Endodermal cell (in vitro differentiated cells): ENCODE results near the gene SNAPC1. TPM values are rescaled to one million over a fixed set of nuclear protein-coding genes. Genes with fewer than 3 reads are reported as not detected.

Source experiments
- DNase-seq: peaks from one replicate; pipeline ENCODE4 v3.0.0-alpha.2; 2017
- H3K27ac ChIP-seq: 2 replicates; pipeline ENCODE4 v1.5.1; 2013; ENCODE audit warnings: mild to moderate bottlenecking, low read depth, low read length, moderate library complexity
- H3K27me3 ChIP-seq: 2 replicates; pipeline ENCODE4 v1.6.1; 2013; ENCODE audit warnings: mild to moderate bottlenecking, low read length, moderate library complexity; ENCODE audit not compliant: insufficient read depth, control insufficient read depth, poor library complexity, severe bottlenecking
- H3K36me3 ChIP-seq: 2 replicates; pipeline ENCODE4 v1.7.0; 2013; ENCODE audit warnings: mild to moderate bottlenecking, low read length, moderate library complexity; ENCODE audit not compliant: control insufficient read depth, insufficient read depth
- H3K4me1 ChIP-seq: one replicate; pipeline ENCODE4 v1.7.0; 2013; ENCODE audit warnings: low read length; ENCODE audit not compliant: control insufficient read depth, insufficient read depth
- H3K4me3 ChIP-seq: 2 replicates; pipeline ENCODE4 v1.5.1; 2013; ENCODE audit warnings: mild to moderate bottlenecking, low read length, moderate library complexity
- H3K9ac ChIP-seq: 2 replicates; pipeline ENCODE4 v1.6.1; 2013; ENCODE audit warnings: mild to moderate bottlenecking, low read length, moderate library complexity; ENCODE audit not compliant: poor library complexity, severe bottlenecking; ENCODE audit errors: extremely low read depth
- H3K9me3 ChIP-seq: 2 replicates; pipeline ENCODE4 v1.6.1; 2013; ENCODE audit warnings: mild to moderate bottlenecking, low read length, moderate library complexity; ENCODE audit not compliant: control insufficient read depth
- H3K27ac Mint-ChIP-seq: 2 replicates; pipeline ENCODE4 v1.8.0; 2020; ENCODE audit warnings: mixed read lengths
- H3K27me3 Mint-ChIP-seq: 2 replicates; pipeline ENCODE4 v1.8.0; 2021; ENCODE audit warnings: mild to moderate bottlenecking, mixed read lengths; ENCODE audit not compliant: insufficient read depth
- H3K36me3 Mint-ChIP-seq: 2 replicates; pipeline ENCODE4 v1.8.0; 2020; ENCODE audit warnings: low read depth, mixed read lengths
- H3K4me1 Mint-ChIP-seq: 2 replicates; pipeline ENCODE4 v1.8.0; 2020; ENCODE audit warnings: mixed read lengths
- H3K4me3 Mint-ChIP-seq: 2 replicates; pipeline ENCODE4 v1.8.0; 2020; ENCODE audit warnings: mild to moderate bottlenecking, moderate library complexity, mixed read lengths
- H3K9me3 Mint-ChIP-seq: 2 replicates; pipeline ENCODE4 v1.8.0; 2020; ENCODE audit warnings: mild to moderate bottlenecking, mixed read lengths
- CTCF ChIP-seq: fragments of 200-600 bp; sonication (generic); conservative IDR thresholded peaks from 2 replicates; pipeline ENCODE4 v1.5.0; 2021; ENCODE audit warnings: antibody characterized with exemption, mild to moderate bottlenecking
- WGBS, 2 experiments: methylation state at CpG; one replicate each; pipeline versions ENCODE4 v1.1.5 to v1.1.7; 2013; ENCODE audit warnings: missing lambda C conversion rate in 2 of 2, mixed read lengths in 1 of 2; ENCODE audit not compliant: insufficient coverage in 1 of 2, insufficient read length in 1 of 2; 5-methylcytosine and 5-hydroxymethylcytosine counted together
- total RNA-seq, 2 donors: library from RNA; stranded (reverse); fragmentation: NEBNext Ultra II Directional in 1 of 2; extraction: Animal tissue kit (Norgen Biotek cat#: 25700) in 1 of 2; gene quantifications; 2 replicates in 1 of 2; 3 replicates in 1 of 2; pipeline ENCODE4 v1.2.1, GENCODE V29; 2021

The SNAPC1 gene
- total RNA-seq, 2 donors from 2014 or later = 8.6 to 21.6 TPM

GRCh38 chr14:61720741-61721140, 41.5 kb upstream of the SNAPC1 start:
- no peak overlapping the region for H3K27ac ChIP-seq
- peaks cover 41% of the 10 kb centered on the region for H3K36me3 Mint-ChIP-seq
- no peak overlapping the region for H3K9ac ChIP-seq

DNA sequence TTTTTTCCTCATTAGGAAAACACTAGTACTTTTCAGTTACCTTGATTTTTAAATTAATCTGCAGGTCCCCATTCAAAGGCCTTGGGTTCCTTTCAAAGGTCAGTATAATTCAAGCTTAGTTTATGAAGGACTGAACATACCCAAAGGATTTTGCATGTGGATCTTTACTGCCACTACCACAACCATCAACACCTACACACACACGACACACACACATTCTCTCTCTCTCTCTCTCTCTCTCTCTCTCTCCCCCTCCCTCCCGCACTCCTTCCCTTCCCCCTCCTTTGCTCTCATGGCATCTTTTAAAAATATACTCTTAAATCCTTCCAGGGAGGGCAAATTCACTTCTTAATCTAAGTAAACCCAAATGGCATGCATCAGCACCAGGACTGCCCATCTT, 38.1 kb upstream of the SNAPC1 start:
- peaks cover 82% of the 10 kb centered on the region for H3K36me3 ChIP-seq

More at GRCh38 chr14:61720741-61721140, 41.5 kb upstream of the SNAPC1 start:
- no peaks in the 10 kb centered on the region for H3K27me3 ChIP-seq
- peaks cover 48% of the 10 kb centered on the region for H3K36me3 ChIP-seq
- Mint-ChIP-seq H3K4me3 (no peak overlapping the region), H3K27ac (no peak overlapping the region), H3K4me1 (peaks cover 39% of the 10 kb centered on the region), H3K27me3 (no peaks in the 10 kb centered on the region), H3K9me3 (no peaks in the 10 kb centered on the region)
- DNase-seq = no peak
- no peak overlapping the region for H3K4me3 ChIP-seq
- 67 to 83% methylated on average over 3 to 6 of the region's 6 CpGs for WGBS, 2 experiments
- TF ChIP-seq CTCF = no peak
- no peaks in the 10 kb centered on the region for H3K9me3 ChIP-seq
- peaks cover 9% of the 10 kb centered on the region for H3K4me1 ChIP-seq

DNA sequence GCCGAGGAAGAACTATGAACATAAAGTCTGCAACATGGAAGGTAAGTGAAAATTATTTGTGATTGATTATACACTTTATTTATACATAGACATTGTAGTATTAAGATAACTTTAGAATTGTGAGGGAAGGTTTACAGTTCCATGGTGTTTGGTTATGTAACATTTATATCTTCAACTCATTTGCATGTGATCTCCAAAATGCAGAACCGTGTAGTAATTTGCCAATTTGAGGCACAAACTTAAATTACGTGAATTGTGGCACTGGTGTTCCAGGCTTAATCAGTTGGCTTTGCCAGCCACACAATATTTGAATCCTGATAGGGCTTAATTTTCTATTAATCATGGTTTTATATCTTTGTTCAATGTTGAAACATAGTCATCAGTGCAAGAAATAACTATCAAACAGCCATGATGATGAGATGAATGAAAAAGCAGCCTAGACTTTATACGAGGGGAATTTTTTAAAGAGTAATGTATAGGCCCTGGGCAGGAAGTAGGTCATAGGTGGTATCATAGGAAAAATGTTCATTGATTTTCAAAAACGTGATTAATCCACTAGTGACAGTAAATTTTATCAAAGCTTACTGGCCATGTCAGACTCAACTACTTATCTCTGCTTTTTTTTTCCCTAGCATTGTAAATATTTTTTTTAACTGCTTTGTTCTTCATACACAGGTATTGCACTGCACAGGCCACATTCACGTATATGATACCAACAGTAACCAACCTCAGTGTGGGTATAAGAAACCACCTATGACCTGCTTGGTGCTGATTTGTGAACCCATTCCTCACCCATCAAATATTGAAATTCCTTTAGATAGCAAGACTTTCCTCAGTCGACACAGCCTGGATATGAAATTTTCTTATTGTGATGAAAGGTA, 35.2 kb upstream of the SNAPC1 start:
- Mint-ChIP-seq H3K9me3 (no peaks in the 10 kb centered on the region), H3K27ac (peak overlapping the region; percentile 48), H3K36me3 (peaks cover 77% of the 10 kb centered on the region), H3K4me1 (no peaks in the 10 kb centered on the region), H3K4me3 (no peak overlapping the region), H3K27me3 (no peaks in the 10 kb centered on the region)
- peaks cover 97% of the 10 kb centered on the region for H3K36me3 ChIP-seq
- no peak for DNase-seq
- H3K27ac ChIP-seq = no peak overlapping the region
- no peaks in the 10 kb centered on the region for H3K4me1 ChIP-seq
- H3K27me3 ChIP-seq = no peaks in the 10 kb centered on the region
- 94 to 100% methylated on average over 3 to 7 of the region's 7 CpGs for WGBS, 2 experiments
- no peak for TF ChIP-seq CTCF
- H3K9ac ChIP-seq = no peak overlapping the region
- H3K4me3 ChIP-seq = no peak overlapping the region
- no peaks in the 10 kb centered on the region for H3K9me3 ChIP-seq

More for the DNA sequence above, 38.1 kb upstream of the SNAPC1 start:
- no peak overlapping the region for H3K4me3 ChIP-seq
- H3K4me1 ChIP-seq = peaks cover 9% of the 10 kb centered on the region
- Mint-ChIP-seq H3K36me3 (peaks cover 67% of the 10 kb centered on the region), H3K9me3 (no peaks in the 10 kb centered on the region), H3K4me3 (no peak overlapping the region), H3K27me3 (no peaks in the 10 kb centered on the region), H3K27ac (no peak overlapping the region), H3K4me1 (peaks cover 11% of the 10 kb centered on the region)
- no peak overlapping the region for H3K9ac ChIP-seq
- H3K9me3 ChIP-seq = no peaks in the 10 kb centered on the region
- no peak for DNase-seq
- H3K27me3 ChIP-seq = no peaks in the 10 kb centered on the region
- no peak for TF ChIP-seq CTCF
- 94% methylated on average over 2 of the region's 2 CpGs; no CpG with 5 or more reads in 1 of the 2 experiments for WGBS, 2 experiments
- H3K27ac ChIP-seq = no peak overlapping the region
